H7 (cell line): ENCODE results near the gene GP2. TPM values are rescaled to one million over a fixed set of nuclear protein-coding genes. Genes with fewer than 3 reads are reported as not detected.

Experiments used
- DNase-seq: peaks from one replicate; pipeline ENCODE4 v3.0.0; 2012
- H3K27me3 ChIP-seq: 2 replicates; pipeline ENCODE4 v1.6.0; 2011; ENCODE audit warnings: mild to moderate bottlenecking, low read length; ENCODE audit not compliant: control insufficient read depth, insufficient read depth
- H3K36me3 ChIP-seq: replicated peaks from 2 replicates; pipeline ENCODE4 v1.5.1; 2011; ENCODE audit warnings: low read length; ENCODE audit not compliant: control insufficient read depth, insufficient read depth
- H3K4me3 ChIP-seq: 2 replicates; pipeline ENCODE4 v1.5.1; 2011; ENCODE audit warnings: low read depth, mild to moderate bottlenecking, control low read depth, low read length, moderate library complexity; ENCODE audit not compliant: insufficient read depth
- total RNA-seq: library from RNA; depleted of rRNA; stranded (reverse); fragments of >200 nt; shearing (Covaris generic); gene quantifications from 2 replicates; pipeline ENCODE4 v1.2.3, GENCODE V29; 2014; rRNA removed

The GP2 gene
- total RNA-seq, 1 experiment from 2014 or later: not detected

DNA sequence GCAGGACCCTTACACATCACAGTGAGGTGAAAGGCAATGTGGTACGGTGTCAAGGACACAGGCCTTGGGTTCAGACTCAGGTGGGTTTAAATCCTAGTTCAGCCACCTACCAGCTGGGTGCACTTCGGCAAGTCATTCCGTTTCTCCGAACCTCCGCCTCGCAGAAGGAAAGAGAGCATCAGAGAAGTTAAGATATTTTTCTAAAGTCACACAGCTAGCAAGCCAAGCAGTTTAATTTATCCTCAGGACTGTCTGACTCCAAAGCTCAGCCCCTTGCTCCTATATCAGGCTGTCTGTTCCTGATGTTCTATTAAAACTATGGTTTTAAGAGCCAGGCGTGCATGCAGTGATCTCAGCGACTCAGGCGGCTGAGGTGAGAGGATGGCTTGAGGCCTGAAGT is 65.1 kb downstream of the GP2 start:
- H3K27me3 ChIP-seq: no peaks in the 10 kb centered on the region
- no peak overlapping the region for H3K4me3 ChIP-seq
- no peaks in the 10 kb centered on the region for H3K36me3 ChIP-seq
- DNase-seq: no peak

DNA sequence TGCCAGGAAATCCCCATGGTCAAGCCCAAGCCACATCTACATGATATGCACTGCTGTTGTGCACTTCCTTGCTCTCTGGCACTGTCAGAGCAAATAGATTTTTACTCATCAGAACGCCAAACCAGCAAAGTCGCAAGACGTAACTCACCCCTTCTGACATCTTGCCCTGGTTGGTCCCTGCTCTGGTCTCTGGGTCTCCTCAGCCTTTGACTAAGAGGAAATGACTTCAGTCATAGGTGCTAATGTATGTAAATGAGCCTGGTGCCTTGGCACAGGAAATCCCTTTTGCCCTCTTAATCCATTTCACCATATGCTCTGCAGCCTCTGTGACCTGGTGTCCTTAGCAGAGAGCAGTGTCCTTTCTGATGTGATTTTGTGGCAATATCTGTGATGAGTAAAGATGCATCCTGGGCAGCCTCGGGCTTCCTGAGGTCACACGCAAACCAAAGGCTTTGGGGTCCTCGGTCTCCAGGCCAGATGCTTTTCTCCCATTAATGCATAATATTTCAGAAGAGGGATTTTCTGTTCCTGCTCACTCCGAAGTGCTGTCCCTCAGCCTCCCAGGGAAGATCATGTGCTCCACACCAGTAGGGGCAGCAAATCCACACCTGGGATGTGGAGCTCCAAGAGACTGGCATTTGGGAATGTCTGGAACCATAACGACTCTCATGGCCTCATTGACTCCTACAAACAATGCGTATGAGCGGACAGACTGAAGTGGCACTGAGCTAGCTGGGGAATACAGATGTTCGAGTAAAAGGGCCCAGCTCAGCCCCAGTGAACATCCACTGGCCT is 66.9 kb downstream of the GP2 start:
- no peak overlapping the region for H3K4me3 ChIP-seq
- DNase-seq: no peak
- H3K36me3 ChIP-seq: no peaks in the 10 kb centered on the region
- H3K27me3 ChIP-seq: no peaks in the 10 kb centered on the region

Other genes starting within 250 kb of the GP2 start
- gene UMOD, start 25.2 kb upstream of the GP2 start, total RNA-seq: not detected in 2 replicates
- not detected in 2 replicates for gene PDILT, start 77.2 kb upstream of the GP2 start, total RNA-seq
- gene ACSM5, start 82.0 kb upstream of the GP2 start, total RNA-seq: not detected in 2 replicates
- gene ACSM2A, start 124.0 kb upstream of the GP2 start, total RNA-seq: not detected in 2 replicates
- gene ACSM2B, start 248.9 kb upstream of the GP2 start, total RNA-seq: not detected in 2 replicates